Thyroid gland (tissue), 4 donors: ENCODE data around the gene EIF3A.

Experiments used
- POLR2A ChIP-seq, 2 donors: fragments of 450-650 bp; IDR thresholded peaks; one replicate each; pipeline ENCODE4 v1.6.1; 2017; ENCODE audit warnings: antibody characterized with exemption in 2 of 2, mild to moderate bottlenecking in 2 of 2, moderate library complexity in 1 of 2
- TF ChIP-seq, protein P1 (sequence below), 6 experiments: fragments of 200-600 bp in 3 of 6; fragments of 450-650 bp in 3 of 6; sonication (generic) in 3 of 6; IDR thresholded peaks; one replicate each; pipeline ENCODE4 v1.5.1; 2016 to 2019; ENCODE audit warnings: antibody characterized with exemption in 6 of 6, mild to moderate bottlenecking in 2 of 6, inconsistent platforms in 1 of 6, moderate library complexity in 1 of 6

DNA sequence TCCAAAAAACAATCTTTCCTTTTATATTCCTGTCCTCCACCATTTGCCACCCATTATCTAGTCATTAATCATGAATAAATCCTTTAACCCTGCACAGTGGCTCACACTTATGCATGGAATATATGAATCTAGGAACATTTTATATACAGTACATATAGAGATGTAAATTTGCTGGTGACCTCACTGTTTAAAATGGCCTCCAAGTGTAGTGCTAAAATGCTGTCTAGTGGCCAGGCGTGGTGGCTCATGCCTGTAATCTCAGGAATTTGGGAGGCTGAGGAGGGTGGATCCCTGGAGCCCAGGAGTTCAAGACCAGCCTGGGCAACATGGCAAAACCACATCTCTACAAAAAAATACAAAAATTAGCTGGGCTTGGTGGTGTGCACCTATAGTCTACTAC lies 41.5 kb downstream of the EIF3A start:
- no peak for TF ChIP-seq POLR2A (IDR thresholded peaks at IDR 0.05)
- TF ChIP-seq, protein P1, sequence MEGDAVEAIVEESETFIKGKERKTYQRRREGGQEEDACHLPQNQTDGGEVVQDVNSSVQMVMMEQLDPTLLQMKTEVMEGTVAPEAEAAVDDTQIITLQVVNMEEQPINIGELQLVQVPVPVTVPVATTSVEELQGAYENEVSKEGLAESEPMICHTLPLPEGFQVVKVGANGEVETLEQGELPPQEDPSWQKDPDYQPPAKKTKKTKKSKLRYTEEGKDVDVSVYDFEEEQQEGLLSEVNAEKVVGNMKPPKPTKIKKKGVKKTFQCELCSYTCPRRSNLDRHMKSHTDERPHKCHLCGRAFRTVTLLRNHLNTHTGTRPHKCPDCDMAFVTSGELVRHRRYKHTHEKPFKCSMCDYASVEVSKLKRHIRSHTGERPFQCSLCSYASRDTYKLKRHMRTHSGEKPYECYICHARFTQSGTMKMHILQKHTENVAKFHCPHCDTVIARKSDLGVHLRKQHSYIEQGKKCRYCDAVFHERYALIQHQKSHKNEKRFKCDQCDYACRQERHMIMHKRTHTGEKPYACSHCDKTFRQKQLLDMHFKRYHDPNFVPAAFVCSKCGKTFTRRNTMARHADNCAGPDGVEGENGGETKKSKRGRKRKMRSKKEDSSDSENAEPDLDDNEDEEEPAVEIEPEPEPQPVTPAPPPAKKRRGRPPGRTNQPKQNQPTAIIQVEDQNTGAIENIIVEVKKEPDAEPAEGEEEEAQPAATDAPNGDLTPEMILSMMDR (IDR thresholded peaks at IDR 0.05), result no peak
